ENCODE measurements around the gene MGLL.

Gene MGLL

GRCh38 chr3:127679534-127680145 is 142.7 kb downstream of the MGLL start:
- no peak overlapping the region for H3K4me3 ChIP-seq (replicated peaks; ENCODE audit: low read depth, low read length)
- no peak for DNase-seq (ENCODE audit: extremely low read depth, low read depth)
- TF ChIP-seq CTCF (IDR thresholded peaks at IDR 0.05; ENCODE audit: low read depth, low read length, missing control alignments): no peak

- DNase-seq (ENCODE audit: extremely low read depth, low read depth): no peak
- H3K4me3 ChIP-seq (replicated peaks; ENCODE audit: low read depth, low read length): no peak overlapping the region
- no peak for TF ChIP-seq CTCF (IDR thresholded peaks at IDR 0.05; ENCODE audit: low read depth, low read length, missing control alignments)
These were observed 143.4 kb downstream of the MGLL start for GRCh38 chr3:127678611-127679533.

GRCh38 chr3:127678315-127678599 is 144.1 kb downstream of the MGLL start:
- DNase-seq (ENCODE audit: extremely low read depth, low read depth): no peak
- TF ChIP-seq CTCF (IDR thresholded peaks at IDR 0.05; ENCODE audit: low read depth, low read length, missing control alignments): no peak
- no peak overlapping the region for H3K4me3 ChIP-seq (replicated peaks; ENCODE audit: low read depth, low read length)

- DNase-seq (ENCODE audit: extremely low read depth, low read depth): no peak
- no peak for TF ChIP-seq CTCF (IDR thresholded peaks at IDR 0.05; ENCODE audit: low read depth, low read length, missing control alignments)
- H3K4me3 ChIP-seq (replicated peaks; ENCODE audit: low read depth, low read length): no peak overlapping the region
These were observed 144.6 kb downstream of the MGLL start for GRCh38 chr3:127677541-127678314.

- no peak for TF ChIP-seq CTCF (IDR thresholded peaks at IDR 0.05; ENCODE audit: low read depth, low read length, missing control alignments)
- no peak overlapping the region for H3K4me3 ChIP-seq (replicated peaks; ENCODE audit: low read depth, low read length)
- no peak for DNase-seq (ENCODE audit: extremely low read depth, low read depth)
These were observed 145.4 kb downstream of the MGLL start for GRCh38 chr3:127676921-127677351.

GRCh38 chr3:127676456-127676855 is 145.9 kb downstream of the MGLL start:
- DNase-seq (ENCODE audit: extremely low read depth, low read depth): no peak
- H3K4me3 ChIP-seq (replicated peaks; ENCODE audit: low read depth, low read length): no peak overlapping the region
- no peak for TF ChIP-seq CTCF (IDR thresholded peaks at IDR 0.05; ENCODE audit: low read depth, low read length, missing control alignments)
